MV-4-11 (cell line): ENCODE results near the gene HIKESHI.
"Not testable (repeated sequence)": the region's sequence is repeated elsewhere in the genome, so short reads cannot be mapped to it uniquely, and the experiment has no call there.

Experiments
- DNase-seq: peaks from one replicate; lab custom pipeline; 2025; lab: John Stamatoyannopoulos, UW

Gene HIKESHI, protein sequence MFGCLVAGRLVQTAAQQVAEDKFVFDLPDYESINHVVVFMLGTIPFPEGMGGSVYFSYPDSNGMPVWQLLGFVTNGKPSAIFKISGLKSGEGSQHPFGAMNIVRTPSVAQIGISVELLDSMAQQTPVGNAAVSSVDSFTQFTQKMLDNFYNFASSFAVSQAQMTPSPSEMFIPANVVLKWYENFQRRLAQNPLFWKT

DNA sequence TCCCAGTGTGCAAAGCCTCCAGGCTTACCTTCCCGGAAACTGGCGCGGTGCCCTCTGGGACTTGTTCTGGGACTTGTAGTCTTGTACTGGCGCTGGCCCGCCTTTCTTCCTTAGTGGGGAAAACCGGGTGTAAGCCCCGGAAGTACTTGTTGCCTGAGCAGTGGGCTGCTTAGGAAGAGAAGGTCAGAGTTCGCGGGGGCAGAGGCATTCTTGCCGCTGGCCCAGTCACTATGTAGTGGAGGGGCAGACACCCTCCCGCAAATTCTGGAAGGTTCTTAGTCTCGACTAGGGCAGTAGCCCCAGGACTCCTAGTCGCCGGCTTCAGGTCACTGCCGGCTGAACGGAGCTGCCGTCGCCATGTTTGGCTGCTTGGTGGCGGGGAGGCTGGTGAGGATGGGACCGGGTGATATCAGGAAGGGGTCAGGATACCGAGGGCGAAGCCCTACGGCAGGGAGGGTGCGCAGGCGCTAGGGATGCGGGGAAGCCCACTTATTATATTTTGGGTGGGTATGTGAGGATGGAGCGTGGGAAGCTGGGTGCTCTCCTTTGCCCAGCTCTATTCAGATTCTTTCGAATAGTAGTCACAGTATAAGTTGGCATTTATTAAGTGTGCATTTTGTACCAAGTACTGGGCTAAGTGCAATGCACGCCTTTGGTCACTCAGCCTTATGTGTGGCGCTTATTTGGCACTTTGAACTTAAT is at the start of gene HIKESHI:
Gene HIKESHI, plus strand, starts transcription at position 149 of the 702 bp plus-strand sequence. Its CDS starts 209 bp downstream, at position 358.
- peak; percentile 97 for DNase-seq

DNA sequence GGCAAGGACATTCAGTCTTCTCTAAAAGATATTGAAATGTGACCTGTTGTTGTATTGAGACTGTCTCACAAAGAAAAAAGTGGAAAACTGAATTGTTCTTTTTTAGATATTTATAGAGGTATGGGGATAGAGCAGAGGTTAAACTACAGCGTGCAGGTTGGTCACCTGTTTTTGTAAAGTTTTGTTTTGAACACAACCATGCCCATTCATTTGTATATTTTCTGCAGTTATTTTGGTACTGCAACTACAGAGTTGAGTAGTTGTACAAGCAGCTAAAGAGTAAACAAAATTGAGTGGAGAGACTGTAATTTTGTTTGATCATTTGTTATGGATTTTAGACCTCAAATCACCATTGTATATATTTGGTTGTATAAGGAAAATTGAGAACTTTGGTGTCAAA is 46.1 kb upstream of the HIKESHI start:
- no peak for DNase-seq

DNA sequence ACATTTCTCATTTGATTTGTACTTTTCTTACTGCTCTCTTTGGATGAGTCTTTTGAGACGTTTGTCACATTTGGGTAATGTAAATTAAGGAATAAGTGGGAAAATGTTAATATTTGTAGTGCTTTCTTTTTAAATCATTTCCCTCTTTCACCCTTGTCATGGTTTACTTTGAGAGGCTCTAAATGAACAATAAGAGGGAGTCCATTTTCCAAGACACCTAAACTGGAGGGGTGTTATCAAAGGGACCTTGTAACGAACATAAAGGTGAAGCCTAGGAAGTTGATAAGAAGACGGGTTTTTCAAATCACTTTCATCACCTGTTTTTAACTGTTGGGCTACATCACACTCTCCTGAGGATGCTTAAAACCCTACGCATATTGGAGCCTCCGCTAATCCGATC is 45.4 kb upstream of the HIKESHI start:
- DNase-seq: no peak

DNA sequence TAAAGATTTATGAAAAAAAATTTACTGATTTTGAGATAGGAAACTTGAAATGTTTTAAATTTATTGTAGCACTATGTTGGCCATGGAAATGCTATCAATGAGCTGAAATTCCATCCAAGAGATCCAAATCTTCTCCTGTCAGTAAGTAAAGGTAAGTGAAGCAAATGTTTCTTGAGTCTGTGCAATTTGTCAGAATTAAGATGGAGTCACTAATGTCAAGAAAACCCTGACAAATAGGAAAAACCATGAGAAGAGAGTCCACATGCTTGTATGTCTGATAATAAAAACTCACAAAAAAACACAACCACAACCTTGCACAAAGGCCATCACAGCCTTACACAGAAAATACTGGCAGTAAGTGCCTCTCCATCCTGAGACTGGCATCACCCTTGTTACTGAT is 44.6 kb upstream of the HIKESHI start:
- DNase-seq: no peak

DNA sequence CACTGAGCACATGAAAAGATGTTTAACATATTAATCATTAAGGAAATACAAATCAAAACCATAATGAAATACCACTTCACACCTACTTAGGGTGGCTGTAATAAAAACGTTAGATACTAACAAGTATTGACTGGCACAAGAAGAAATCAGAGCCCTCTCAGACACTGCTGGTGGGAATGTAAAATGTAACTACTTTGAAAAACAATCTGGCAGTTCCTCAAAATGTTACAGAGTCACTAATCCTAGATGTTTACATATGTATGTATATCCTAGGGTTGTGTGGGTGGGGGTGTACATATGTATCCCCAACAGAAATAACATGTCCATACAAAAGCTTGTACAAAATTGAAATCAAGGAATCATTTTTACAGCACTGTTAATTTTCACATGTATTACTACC is 42.3 kb upstream of the HIKESHI start:
- no peak for DNase-seq

DNA sequence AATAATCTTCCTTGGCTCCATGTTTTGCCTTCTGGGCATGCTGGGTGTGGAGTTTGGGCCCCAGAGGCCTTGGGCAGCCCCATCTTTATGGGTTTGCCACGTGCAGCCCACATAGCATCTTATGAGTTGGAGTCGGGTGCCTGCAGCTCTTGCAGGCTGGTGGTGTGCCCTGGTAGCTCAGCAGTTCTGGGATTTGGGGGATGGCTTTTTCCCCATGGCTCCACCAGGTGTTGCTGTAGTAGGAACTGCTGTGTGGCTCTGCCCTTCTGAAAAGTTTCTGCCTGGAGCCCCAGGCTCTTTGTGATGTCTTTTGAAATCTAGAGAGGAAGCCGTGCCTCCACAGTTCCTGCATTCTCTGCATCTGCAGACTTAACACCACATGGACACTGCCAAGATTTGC is 40.7 kb upstream of the HIKESHI start:
- DNase-seq: no peak

DNA sequence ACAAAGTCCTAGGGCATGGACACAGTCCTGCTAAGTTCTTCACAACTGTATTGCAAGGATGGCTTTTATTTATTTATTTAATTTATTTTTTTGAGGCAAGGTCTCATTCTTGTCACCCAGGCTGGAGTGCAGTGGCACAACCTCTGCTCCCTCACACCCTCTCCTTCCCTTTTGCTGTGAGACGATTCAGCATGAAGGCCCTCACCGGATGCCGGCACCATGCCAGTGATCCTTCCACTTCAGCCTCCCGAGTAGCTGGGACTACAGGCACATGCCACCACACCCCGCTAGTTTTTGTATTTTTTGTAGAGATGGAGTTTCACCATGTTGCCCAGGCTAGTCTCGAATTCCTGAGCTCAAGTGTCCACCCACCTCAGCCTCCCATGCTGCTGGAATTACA is 39.7 kb upstream of the HIKESHI start:
- no peak for DNase-seq

DNA sequence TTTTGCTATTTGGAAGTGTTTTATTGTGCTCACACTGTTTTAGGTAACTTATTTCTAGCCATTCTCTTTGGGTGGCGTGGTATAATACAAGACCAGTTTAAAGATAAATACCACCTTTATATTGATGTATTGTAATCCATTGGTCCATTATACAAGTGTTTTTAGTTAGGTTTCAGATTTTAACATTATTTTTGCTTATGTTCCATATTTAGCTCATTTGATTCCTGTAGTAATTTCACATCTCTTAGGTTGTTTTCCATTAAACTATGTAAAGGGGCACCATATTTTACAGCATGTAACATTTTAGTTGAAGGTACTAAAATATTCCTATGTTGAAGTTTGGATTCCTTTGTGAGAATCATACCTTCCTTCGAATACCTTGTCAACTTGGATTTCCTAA is 37.4 kb upstream of the HIKESHI start:
- no peak for DNase-seq

DNA sequence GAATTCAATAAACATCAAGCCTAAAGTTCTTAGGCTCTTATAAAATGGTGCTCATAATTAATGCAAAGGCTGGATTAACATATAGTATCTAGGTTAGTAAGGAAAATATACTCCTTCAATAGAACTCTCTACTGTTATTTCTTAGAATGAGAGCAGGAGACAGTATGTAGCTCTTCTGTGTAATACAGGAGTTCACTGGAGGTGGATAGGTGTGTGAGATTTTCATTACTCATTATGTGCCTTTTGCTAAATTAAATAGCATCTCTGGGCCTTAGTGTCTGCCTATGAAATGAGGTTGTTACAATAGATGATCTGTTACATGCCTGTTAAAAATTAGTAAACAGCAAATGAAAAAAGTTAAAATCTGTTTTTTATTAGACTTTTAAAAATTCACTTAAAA is 36.8 kb upstream of the HIKESHI start:
- DNase-seq: no peak

DNA sequence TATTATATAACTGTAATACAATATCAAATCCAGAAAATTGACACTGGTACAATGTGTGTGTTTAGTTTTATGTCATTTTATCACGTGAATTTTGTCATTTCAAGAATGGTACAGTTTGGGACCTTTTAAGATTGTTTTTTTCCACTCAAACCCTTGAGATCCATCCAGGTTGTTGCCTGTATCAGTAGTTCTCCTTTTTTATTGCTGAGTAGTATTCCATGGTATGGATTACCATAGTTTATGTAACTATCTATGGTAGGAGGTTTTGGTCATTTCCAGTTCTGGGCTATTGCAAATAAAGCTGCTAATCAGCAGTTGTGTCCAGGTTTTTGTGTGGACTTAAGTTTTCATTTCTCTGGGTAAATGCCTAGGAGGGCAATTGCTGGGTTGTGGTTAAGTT is 32.4 kb upstream of the HIKESHI start:
- no peak for DNase-seq

DNA sequence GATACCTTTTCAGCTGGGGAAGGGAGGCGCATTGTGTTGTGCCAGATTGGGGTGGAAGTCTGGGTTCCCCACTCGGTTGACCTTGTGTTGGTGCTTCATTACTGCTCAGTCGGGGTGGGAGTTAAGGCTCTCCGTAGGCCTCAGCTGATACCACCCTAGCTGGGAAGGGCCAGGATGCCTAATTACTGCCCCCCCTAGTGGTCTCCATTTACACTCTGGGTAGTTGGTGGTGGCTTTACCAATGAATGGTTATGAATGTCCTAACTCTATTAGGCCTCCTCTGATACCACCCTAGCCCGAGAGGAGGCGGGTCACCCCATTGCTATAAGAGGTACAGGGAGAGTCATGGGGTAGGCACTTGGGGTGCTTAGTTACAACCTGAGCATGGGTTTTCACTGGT is 27.5 kb upstream of the HIKESHI start:
- DNase-seq: no peak

DNA sequence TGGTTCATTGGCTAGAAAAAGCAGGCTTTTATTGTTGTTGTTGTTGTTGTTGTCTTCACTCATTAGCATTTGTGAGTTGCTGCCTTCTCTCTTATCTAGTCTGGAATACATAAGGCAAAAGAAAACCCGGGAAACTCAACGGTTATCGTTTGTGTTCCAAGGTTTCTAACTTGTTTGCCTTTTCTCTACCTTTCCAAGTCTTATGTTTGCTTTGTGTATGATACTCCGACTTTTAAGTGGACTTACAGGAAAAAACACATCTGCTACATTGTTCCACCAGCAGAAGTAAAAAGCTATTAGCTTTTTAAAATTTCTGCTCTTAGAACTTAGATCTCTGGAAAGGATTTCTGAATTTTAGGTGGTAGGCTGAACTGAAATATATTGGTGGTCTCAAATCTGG is 27.0 kb upstream of the HIKESHI start:
- DNase-seq: no peak

DNA sequence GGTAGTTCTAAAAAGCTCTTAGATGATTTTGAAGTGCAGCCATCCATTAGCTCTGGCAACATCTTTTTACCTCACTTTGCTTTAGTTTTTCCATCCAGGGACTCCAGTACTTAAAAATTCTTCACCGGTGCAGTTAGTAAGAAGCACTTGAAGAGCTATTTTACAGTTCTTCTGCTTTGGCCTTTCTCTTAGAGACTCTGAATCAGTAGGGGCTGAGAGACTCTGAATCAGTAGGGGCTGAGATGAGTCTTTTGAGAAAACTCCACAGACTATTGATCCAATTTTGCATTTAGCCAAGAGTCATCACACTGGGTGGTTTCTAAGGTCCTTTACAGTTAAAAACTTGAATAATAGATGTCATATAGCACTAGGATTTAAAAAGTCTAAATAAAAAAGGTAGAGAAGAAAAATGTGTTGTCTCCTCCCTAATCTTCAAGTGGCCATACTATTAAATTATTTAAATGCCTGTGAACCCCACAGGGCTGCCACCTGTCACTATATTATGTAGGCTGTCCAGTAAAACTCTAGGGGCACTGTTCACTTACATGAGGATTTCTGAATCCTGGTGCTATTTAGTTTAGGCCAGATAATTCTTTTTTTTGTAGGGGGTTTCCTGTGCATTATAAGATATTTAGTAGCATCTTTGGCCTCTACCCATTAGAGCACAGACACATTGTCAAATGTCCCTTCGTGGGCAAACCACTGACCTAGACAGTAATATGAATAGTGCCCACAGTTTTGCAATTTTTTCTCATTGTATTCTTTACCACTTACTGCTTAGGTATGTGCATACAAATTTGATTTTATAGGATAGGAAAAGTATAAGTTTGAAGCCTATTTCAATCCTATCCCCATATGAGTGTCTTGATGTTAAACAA is 26.3 kb upstream of the HIKESHI start:
- no peak for DNase-seq

DNA sequence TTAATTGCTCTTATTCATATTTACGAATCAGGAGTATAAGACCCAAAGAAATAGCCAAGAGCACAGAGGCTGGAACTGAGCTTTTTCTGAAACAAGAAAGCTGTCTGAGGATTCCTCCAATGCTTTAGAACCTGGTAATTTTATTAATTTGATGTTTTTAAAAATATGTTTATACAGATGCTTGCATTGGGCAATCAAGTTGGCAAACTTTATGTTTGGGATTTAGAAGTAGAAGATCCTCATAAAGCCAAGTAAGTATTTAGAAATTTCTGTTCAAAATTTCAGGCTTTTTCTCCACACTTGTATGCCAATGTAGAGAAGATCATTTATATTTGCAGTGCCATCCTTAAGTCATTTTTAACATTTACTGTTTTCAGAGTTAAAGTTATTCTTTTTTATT is 24.3 kb upstream of the HIKESHI start:
- no peak for DNase-seq

DNA sequence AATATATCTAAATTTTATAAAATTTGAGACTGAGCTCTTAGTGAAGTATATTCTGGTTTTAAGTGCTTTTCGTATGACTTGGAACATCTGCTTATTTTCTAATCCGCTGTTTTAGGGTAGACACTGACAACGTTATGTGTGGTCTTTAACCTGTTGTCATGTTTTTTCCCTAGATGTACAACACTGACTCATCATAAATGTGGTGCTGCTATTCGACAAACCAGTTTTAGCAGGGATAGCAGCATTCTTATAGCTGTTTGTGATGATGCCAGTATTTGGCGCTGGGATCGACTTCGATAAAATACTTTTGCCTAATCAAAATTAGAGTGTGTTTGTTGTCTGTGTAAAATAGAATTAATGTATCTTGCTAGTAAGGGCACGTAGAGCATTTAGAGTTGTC is 23.8 kb upstream of the HIKESHI start:
- no peak for DNase-seq

DNA sequence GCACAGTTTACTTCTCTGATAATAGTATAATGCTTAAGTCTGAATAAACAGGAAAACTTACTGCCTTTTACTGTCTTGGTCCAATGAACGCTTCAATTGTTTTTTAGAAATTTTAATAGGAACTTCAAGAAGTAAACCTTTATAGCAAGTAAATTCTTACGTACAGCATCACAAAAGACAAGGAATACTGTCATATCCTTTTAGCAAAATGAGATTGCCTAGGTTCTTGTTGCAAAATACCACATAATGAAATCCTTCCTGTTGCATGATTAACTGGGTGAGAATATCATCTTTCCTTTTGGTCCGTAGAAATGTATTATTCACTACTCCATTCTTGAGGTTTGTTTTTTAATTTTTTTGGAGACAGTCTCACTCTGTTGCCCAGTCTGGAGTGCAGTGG is 22.3 kb upstream of the HIKESHI start:
- DNase-seq: no peak

DNA sequence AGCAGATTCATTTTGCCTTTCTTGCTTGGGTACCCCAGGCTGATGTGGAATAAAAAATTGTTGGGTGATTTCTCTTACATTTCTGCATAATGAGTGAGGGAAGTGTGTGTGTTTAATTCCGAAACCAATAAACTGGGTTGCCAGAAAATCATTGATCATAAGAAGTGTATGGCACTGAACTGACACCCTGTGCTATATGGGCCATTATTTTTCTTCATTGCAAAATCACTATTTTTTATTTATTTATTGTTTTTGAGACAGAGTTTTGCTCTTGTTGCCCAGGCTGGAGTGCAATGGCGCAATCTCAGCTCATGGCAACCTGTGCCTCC is 14.6 kb upstream of the HIKESHI start:
- no peak for DNase-seq

DNA sequence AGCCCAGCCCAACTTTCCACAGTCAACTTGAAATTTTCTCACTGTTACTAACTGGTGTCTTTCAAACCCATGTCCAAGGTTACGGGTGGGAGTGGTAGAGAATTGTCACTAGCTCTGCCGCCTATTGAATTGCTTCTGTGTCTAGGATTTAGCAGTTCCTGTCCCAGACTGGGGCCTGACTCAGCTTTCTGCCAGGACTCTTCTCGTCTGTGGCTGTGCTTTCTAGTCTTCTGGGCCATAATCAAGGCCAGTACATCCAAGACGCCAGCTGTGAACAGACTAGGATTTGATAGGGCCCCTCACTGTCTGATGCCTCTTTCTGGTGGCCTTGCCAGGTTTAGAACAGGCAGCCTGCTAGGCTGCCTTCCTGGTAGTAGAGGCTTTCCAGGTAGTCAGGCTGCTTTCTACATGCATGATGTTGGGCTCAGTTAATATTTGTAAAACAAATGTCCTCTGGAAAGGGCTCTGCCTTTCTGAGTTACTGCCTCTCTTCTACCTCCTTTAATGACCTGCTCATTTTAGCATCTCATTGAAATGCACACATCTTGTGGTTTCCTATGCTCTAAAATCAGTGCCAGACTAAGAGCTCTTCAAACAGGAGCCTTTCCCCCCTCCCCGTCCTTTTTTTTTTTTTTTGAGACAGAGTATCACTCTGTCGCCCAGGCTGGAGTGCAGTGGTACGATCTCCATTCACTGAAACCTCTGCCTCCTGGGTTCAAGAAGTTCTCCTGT is 13.1 kb upstream of the HIKESHI start:
- DNase-seq: no peak

DNA sequence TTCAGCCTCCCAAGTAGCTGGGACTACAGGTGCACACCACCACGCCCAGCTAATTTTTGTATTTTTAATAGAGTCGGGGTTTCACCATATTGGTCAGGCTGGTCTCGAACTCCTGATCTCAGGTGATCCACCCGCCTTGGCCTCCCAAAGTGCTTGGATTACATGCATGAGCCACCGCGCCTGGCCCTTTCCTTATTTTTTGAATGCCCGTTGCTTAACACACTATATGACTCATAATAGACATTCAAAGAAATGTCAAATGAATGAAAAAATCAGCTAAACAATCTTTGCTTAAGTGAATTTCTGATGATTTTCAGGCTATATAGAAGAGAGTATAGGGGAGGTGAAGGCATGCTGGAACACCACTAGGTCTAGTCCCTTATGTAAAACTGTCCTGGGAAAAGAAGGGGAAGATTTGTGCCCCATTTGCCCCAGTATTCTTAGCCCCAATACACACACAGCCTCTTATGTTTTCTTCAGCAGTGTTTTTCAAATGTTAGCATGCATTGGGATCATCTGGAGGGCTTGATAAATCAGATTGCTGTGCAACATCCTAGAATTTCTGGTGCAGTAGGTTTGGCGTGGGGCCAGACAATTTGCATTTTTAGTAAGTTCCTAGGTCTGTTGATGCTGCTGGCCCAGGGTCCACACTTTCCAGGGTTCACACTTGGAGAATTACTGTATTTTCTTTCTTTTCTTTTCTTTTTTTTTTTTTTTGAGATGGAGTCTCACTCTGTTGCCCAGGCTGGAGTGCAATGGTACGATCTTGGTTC is 12.3 kb upstream of the HIKESHI start:
- DNase-seq: not testable (repeated sequence)

DNA sequence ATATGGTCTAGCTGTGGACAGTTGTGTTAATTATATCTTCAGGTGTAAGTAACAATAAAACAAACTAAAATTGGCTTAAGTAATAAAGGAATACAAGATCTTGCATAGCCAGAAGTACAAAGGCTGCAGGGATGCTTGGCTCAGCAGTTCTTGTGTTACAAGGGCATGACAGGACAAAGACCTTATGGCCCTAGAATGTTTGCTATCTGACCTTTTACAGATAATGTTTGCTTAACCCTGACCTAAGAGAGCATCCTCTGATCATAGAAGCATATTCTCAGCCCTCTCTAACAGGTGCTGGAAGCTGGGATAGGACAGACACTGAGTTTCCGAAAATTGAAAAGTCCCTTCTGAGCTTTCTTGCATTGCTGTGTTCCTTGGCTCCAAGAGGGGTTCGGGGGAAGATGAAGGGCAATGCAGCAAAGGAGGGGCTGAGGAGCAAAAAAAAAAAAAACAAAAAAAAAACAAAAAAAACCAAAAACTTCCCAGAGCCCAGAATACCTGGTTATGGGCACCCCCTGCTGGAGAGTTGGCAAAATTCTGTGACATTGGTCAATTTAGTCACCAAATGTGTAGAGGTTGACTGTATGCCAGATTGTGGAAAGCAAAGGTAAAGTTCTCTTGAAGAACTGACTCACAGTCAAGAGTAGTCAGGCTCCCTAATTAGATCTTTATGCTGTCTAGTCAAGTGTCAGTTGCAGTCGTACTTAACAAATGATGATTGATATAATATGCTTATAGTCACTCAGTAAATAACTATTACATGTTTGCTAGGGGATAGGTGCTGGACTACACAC is 10.4 kb upstream of the HIKESHI start:
- DNase-seq: peak; percentile 40
